NOMO-1 treated with dmso at 0.1 percent for 144 hours (cell line): Measurements from ENCODE around the gene ST13.
"Not testable (repeated sequence)": the region's sequence is repeated elsewhere in the genome, so short reads cannot be mapped to it uniquely, and the experiment has no call there.

ENCODE experiments used
- DNase-seq: peaks from one replicate; lab custom pipeline; 2025; ENCODE audit not compliant: unreplicated experiment; lab: John Stamatoyannopoulos, UW

The ST13 gene

GRCh38 chr22:40844951-40845350, 11.5 kb downstream of the ST13 start:
- DNase-seq: no peak

GRCh38 chr22:40838486-40838885, 18.0 kb downstream of the ST13 start:
- DNase-seq: no peak

- no peak for DNase-seq
Observed at GRCh38 chr22:40834619-40835018, 21.8 kb downstream of the ST13 start.

GRCh38 chr22:40829131-40829530, 27.3 kb downstream of the ST13 start:
- DNase-seq: no peak

- DNase-seq: no peak
Observed at GRCh38 chr22:40826984-40827741, 29.3 kb downstream of the ST13 start.

GRCh38 chr22:40826292-40826691, 30.1 kb downstream of the ST13 start:
- DNase-seq: not testable (repeated sequence)

- no peak for DNase-seq
Observed at GRCh38 chr22:40823426-40823825, 33.0 kb downstream of the ST13 start.

GRCh38 chr22:40819599-40820140, 36.8 kb downstream of the ST13 start:
- no peak for DNase-seq

GRCh38 chr22:40818747-40819598, 37.5 kb downstream of the ST13 start, which contains the start of gene SLC25A17:
SLC25A17 (minus strand) TSS chr22:40819346; CDS start chr22:40819248, 98 bp downstream.
- peak; percentile 69 for DNase-seq

GRCh38 chr22:40818192-40818746, 38.2 kb downstream of the ST13 start:
- DNase-seq: no peak

GRCh38 chr22:40817737-40818136, 38.7 kb downstream of the ST13 start:
- no peak for DNase-seq

- no peak for DNase-seq
Observed at GRCh38 chr22:40813912-40814315, 42.5 kb downstream of the ST13 start.

- no peak for DNase-seq
Observed at GRCh38 chr22:40808018-40808841, 48.2 kb downstream of the ST13 start.

- DNase-seq: no peak
Observed at GRCh38 chr22:40806711-40807110, 49.7 kb downstream of the ST13 start.

- DNase-seq: no peak
Observed at GRCh38 chr22:40805699-40806203, 50.7 kb downstream of the ST13 start.

GRCh38 chr22:40805239-40805638, 51.2 kb downstream of the ST13 start:
- no peak for DNase-seq

- DNase-seq: no peak
Observed at GRCh38 chr22:40803321-40803720, 53.1 kb downstream of the ST13 start.

GRCh38 chr22:40799008-40799407, 57.4 kb downstream of the ST13 start:
- DNase-seq: no peak

- DNase-seq: no peak
Observed at GRCh38 chr22:40797427-40797826, 59.0 kb downstream of the ST13 start.

GRCh38 chr22:40792451-40792850, 64.0 kb downstream of the ST13 start:
- DNase-seq: no peak
